Measurements from ENCODE around the gene OR2A14.

DNA sequence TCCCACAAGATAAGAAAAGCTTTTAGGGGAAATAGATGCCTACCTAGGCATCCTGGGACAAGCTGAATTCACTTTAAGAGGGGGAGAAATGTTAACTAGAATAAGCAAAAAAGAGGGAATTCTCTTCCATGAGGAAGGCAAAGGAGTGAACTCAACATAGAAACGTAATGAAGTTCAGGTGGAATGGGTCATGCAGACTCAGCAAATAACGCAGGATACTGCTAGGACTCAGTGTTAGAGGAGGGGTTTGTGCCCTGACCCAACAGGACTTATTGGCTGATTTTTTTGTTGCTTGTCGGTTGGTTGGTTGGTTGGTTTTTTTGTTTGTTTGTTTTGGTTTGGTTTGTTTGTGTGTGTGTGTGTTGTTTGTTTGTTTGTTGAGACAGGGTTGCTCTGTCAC is 9.3 kb downstream of the OR2A14 start:
- TF ChIP-seq POLR2A (IDR thresholded peaks at IDR 0.05) (no peak), EP300 (IDR thresholded peaks at IDR 0.05) (no peak)
- TF ChIP-seq, protein P1, sequence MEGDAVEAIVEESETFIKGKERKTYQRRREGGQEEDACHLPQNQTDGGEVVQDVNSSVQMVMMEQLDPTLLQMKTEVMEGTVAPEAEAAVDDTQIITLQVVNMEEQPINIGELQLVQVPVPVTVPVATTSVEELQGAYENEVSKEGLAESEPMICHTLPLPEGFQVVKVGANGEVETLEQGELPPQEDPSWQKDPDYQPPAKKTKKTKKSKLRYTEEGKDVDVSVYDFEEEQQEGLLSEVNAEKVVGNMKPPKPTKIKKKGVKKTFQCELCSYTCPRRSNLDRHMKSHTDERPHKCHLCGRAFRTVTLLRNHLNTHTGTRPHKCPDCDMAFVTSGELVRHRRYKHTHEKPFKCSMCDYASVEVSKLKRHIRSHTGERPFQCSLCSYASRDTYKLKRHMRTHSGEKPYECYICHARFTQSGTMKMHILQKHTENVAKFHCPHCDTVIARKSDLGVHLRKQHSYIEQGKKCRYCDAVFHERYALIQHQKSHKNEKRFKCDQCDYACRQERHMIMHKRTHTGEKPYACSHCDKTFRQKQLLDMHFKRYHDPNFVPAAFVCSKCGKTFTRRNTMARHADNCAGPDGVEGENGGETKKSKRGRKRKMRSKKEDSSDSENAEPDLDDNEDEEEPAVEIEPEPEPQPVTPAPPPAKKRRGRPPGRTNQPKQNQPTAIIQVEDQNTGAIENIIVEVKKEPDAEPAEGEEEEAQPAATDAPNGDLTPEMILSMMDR (IDR thresholded peaks at IDR 0.05) = no peak

Data from tibial nerve (tissue), 4 donors.